GM18498 (cell line): ENCODE results near the gene MAML3.

Source experiments
- ATAC-seq: cut with Tn5 transposase; IDR thresholded peaks from one replicate; pipeline ENCODE4 v1.9.1; 2021; ENCODE audit warnings: mild to moderate bottlenecking, moderate library complexity; ENCODE audit not compliant: unreplicated experiment

Gene MAML3

GRCh38 chr4:140102421-140102820, 51.6 kb downstream of the MAML3 start:
- ATAC-seq: no peak

- ATAC-seq: no peak
Measured at GRCh38 chr4:140100771-140101170, 53.2 kb downstream of the MAML3 start.

- ATAC-seq: no peak
Measured at GRCh38 chr4:140099983-140100382, 54.0 kb downstream of the MAML3 start.

- ATAC-seq: no peak
Measured at GRCh38 chr4:140098455-140099160, 55.4 kb downstream of the MAML3 start.

- no peak for ATAC-seq
Measured at GRCh38 chr4:140097572-140097971, 56.4 kb downstream of the MAML3 start.

GRCh38 chr4:140096921-140097320, 57.1 kb downstream of the MAML3 start:
- ATAC-seq: no peak

GRCh38 chr4:140096483-140096861, 57.5 kb downstream of the MAML3 start:
- no peak for ATAC-seq

- ATAC-seq: no peak
Measured at GRCh38 chr4:140095694-140096482, 58.1 kb downstream of the MAML3 start.

- ATAC-seq: no peak
Measured at GRCh38 chr4:140094438-140095420, 59.3 kb downstream of the MAML3 start.

- ATAC-seq: no peak
Measured at GRCh38 chr4:140092094-140092851, 61.7 kb downstream of the MAML3 start.

- no peak for ATAC-seq
Measured at GRCh38 chr4:140091305-140091704, 62.7 kb downstream of the MAML3 start.

- no peak for ATAC-seq
Measured at GRCh38 chr4:140090215-140090731, 63.7 kb downstream of the MAML3 start.

- ATAC-seq: no peak
Measured at GRCh38 chr4:140089216-140089615, 64.8 kb downstream of the MAML3 start.

- no peak for ATAC-seq
Measured at GRCh38 chr4:140088323-140088967, 65.5 kb downstream of the MAML3 start.

GRCh38 chr4:140085881-140086280, 68.1 kb downstream of the MAML3 start:
- no peak for ATAC-seq

- ATAC-seq: no peak
Measured at GRCh38 chr4:140085062-140085622, 68.8 kb downstream of the MAML3 start.

GRCh38 chr4:140084385-140084784, 69.6 kb downstream of the MAML3 start:
- no peak for ATAC-seq

GRCh38 chr4:140082391-140082755, 71.6 kb downstream of the MAML3 start:
- no peak for ATAC-seq

GRCh38 chr4:140081641-140082390, 72.2 kb downstream of the MAML3 start:
- no peak for ATAC-seq
